Tibial nerve (tissue), 4 donors: ENCODE results near the gene CARD9.

Experiments used
- EP300 ChIP-seq, 2 donors: sonication (generic); formaldehyde crosslinking; IDR thresholded peaks; one replicate each; pipeline ENCODE4 v1.6.1; 2017; ENCODE audit warnings: antibody characterized with exemption in 2 of 2, mild to moderate bottlenecking in 1 of 2
- POLR2A ChIP-seq, 2 donors: fragments of 450-650 bp; IDR thresholded peaks; one replicate each; pipeline ENCODE4 v1.6.1; 2017; ENCODE audit warnings: antibody characterized with exemption in 2 of 2, mild to moderate bottlenecking in 2 of 2, moderate library complexity in 2 of 2
- TF ChIP-seq, protein P1 (sequence below), 5 experiments: fragments of 200-600 bp in 3 of 5; fragments of 450-650 bp in 2 of 5; sonication (generic) in 3 of 5; IDR thresholded peaks; one replicate each; pipeline ENCODE4 v1.5.1; 2016 to 2019; ENCODE audit warnings: antibody characterized with exemption in 5 of 5, mild to moderate bottlenecking in 3 of 5, moderate library complexity in 2 of 5

DNA sequence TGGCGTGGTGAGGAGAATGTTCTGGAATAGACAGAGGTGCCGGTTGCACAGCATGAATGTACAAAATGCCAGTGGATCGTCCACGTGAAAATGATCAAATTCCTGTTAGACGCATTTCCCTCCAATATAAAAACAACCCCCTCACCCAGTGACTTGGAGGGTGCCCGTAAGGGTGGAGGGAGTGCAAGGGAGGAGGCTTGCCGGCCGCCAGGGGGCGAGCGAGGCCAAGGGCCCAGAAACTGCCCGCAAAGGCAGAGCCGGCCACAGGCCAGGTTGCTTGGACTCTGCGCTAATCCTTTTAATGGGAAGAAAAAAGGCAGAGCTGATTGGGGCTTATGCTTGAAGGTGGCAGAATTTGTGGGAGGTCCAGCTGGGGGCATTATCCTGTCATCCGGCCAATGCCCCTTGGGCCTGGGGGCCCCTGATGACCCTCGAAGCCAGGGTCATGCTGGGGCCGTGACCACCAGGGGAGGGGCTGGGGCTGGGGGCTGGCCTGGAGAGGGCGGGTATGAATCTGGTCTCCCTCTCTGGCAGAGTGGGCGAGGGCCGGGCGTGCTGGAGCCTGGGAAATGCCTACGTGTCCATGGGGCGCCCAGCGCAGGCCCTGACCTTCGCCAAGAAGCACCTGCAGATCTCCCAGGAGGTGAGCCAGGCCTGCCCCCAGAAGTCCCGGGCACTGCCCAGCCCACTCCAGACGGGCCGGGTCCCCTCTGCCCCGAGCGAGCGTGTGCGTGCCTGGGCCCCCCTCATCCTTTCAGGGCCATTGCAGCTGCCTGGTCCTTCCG lies 34.1 kb downstream of the CARD9 start:
- no peak for TF ChIP-seq POLR2A (IDR thresholded peaks at IDR 0.05)
- TF ChIP-seq, protein P1, sequence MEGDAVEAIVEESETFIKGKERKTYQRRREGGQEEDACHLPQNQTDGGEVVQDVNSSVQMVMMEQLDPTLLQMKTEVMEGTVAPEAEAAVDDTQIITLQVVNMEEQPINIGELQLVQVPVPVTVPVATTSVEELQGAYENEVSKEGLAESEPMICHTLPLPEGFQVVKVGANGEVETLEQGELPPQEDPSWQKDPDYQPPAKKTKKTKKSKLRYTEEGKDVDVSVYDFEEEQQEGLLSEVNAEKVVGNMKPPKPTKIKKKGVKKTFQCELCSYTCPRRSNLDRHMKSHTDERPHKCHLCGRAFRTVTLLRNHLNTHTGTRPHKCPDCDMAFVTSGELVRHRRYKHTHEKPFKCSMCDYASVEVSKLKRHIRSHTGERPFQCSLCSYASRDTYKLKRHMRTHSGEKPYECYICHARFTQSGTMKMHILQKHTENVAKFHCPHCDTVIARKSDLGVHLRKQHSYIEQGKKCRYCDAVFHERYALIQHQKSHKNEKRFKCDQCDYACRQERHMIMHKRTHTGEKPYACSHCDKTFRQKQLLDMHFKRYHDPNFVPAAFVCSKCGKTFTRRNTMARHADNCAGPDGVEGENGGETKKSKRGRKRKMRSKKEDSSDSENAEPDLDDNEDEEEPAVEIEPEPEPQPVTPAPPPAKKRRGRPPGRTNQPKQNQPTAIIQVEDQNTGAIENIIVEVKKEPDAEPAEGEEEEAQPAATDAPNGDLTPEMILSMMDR (IDR thresholded peaks at IDR 0.05): peak; percentile 73 to 96 (median 93)
- no peak for TF ChIP-seq EP300 (IDR thresholded peaks at IDR 0.05)
